ENCODE results near the gene QTRT2. TPM values are rescaled to one million over a fixed set of nuclear protein-coding genes. Genes with fewer than 3 reads are reported as not detected.

The QTRT2 gene
- polyA plus RNA-seq, 1 donor from 2014 or later, result 16.3 TPM

- H3K36me3 ChIP-seq (ENCODE audit: insufficient read depth, low read length), result peaks cover 7% of the 10 kb centered on the region
- H3K9ac ChIP-seq (ENCODE audit: low read length), result no peak overlapping the region
- no peaks in the 10 kb centered on the region for H3K9me2 ChIP-seq (ENCODE audit: insufficient read depth, low read length)
- H3K9me3 ChIP-seq (ENCODE audit: low read length), result no peaks in the 10 kb centered on the region
- H3K4me3 ChIP-seq (ENCODE audit: low read length), result no peak overlapping the region
- TF ChIP-seq TAF1 (IDR thresholded peaks at IDR 0.05; ENCODE audit: low read depth) (no peak), EP300 (conservative IDR thresholded peaks at IDR 0.05; ENCODE audit: poor library complexity, severe bottlenecking) (no peak), RAD21 (conservative IDR thresholded peaks at IDR 0.05) (no peak), MXI1 (conservative IDR thresholded peaks at IDR 0.05; ENCODE audit: poor library complexity, severe bottlenecking) (no peak), REST (IDR thresholded peaks at IDR 0.05; ENCODE audit: borderline replicate concordance) (no peak)
- H3K27me3 ChIP-seq (ENCODE audit: insufficient read depth, low read depth, low read length), result no peaks in the 10 kb centered on the region
- no peaks in the 10 kb centered on the region for H3F3A ChIP-seq (ENCODE audit: insufficient read depth, low read length, poor library complexity, severe bottlenecking)
- H2AFZ ChIP-seq (ENCODE audit: low read depth, low read length), result no peak overlapping the region
- H3K79me2 ChIP-seq (replicated peaks; ENCODE audit: insufficient read depth, low read length), result no peaks in the 10 kb centered on the region
- no peaks in the 10 kb centered on the region for H4K20me1 ChIP-seq (ENCODE audit: insufficient read depth)
- H3K27ac ChIP-seq (ENCODE audit: low read length), result no peak overlapping the region
- no peak overlapping the region for H3K4me2 ChIP-seq (ENCODE audit: low read length)
Measured at GRCh38 chr3:114079761-114080160, 23.2 kb downstream of the QTRT2 start.

GRCh38 chr3:114080201-114080600 lies 23.7 kb downstream of the QTRT2 start:
- Histone ChIP-seq H3K4me3 (ENCODE audit: low read length) (no peak overlapping the region), H3K4me2 (ENCODE audit: low read length) (no peak overlapping the region), H3K9me2 (ENCODE audit: insufficient read depth, low read length) (no peaks in the 10 kb centered on the region), H3K9ac (ENCODE audit: low read length) (no peak overlapping the region), H2AFZ (ENCODE audit: low read depth, low read length) (no peak overlapping the region), H3F3A (ENCODE audit: insufficient read depth, low read length, poor library complexity, severe bottlenecking) (no peaks in the 10 kb centered on the region), H4K20me1 (ENCODE audit: insufficient read depth) (no peaks in the 10 kb centered on the region), H3K27me3 (ENCODE audit: insufficient read depth, low read depth, low read length) (no peaks in the 10 kb centered on the region), H3K36me3 (ENCODE audit: insufficient read depth, low read length) (peaks cover 7% of the 10 kb centered on the region), H3K79me2 (replicated peaks; ENCODE audit: insufficient read depth, low read length) (no peaks in the 10 kb centered on the region), H3K9me3 (ENCODE audit: low read length) (no peaks in the 10 kb centered on the region), H3K27ac (ENCODE audit: low read length) (no peak overlapping the region)
- TF ChIP-seq POLR2AphosphoS5 (IDR thresholded peaks at IDR 0.05) (no peak), TAF1 (IDR thresholded peaks at IDR 0.05; ENCODE audit: low read depth) (no peak)

- Histone ChIP-seq H3K36me3 (ENCODE audit: insufficient read depth, low read length) (peaks cover 7% of the 10 kb centered on the region), H3K9me2 (ENCODE audit: insufficient read depth, low read length) (no peaks in the 10 kb centered on the region), H4K20me1 (ENCODE audit: insufficient read depth) (no peaks in the 10 kb centered on the region), H3K9ac (ENCODE audit: low read length) (no peak overlapping the region), H3K4me3 (ENCODE audit: low read length) (no peak overlapping the region), H3K4me2 (ENCODE audit: low read length) (no peak overlapping the region), H3K27ac (ENCODE audit: low read length) (no peak overlapping the region), H3F3A (ENCODE audit: insufficient read depth, low read length, poor library complexity, severe bottlenecking) (no peaks in the 10 kb centered on the region), H3K27me3 (ENCODE audit: insufficient read depth, low read depth, low read length) (no peaks in the 10 kb centered on the region), H3K9me3 (ENCODE audit: low read length) (no peaks in the 10 kb centered on the region), H2AFZ (ENCODE audit: low read depth, low read length) (no peak overlapping the region), H3K79me2 (replicated peaks; ENCODE audit: insufficient read depth, low read length) (no peaks in the 10 kb centered on the region)
- no peak for TF ChIP-seq RAD21 (conservative IDR thresholded peaks at IDR 0.05)
- no peak for TF ChIP-seq EP300 (conservative IDR thresholded peaks at IDR 0.05; ENCODE audit: poor library complexity, severe bottlenecking)
- no peak for TF ChIP-seq POLR2AphosphoS5 (IDR thresholded peaks at IDR 0.05)
- TF ChIP-seq REST (IDR thresholded peaks at IDR 0.05; ENCODE audit: borderline replicate concordance), result no peak
- no peak for TF ChIP-seq MXI1 (conservative IDR thresholded peaks at IDR 0.05; ENCODE audit: poor library complexity, severe bottlenecking)
- no peak for TF ChIP-seq CTCF (IDR thresholded peaks at IDR 0.05; ENCODE audit: poor library complexity, severe bottlenecking)
- no peak for TF ChIP-seq SMC3 (conservative IDR thresholded peaks at IDR 0.05; ENCODE audit: poor library complexity)
- no peak for TF ChIP-seq EZH2 (IDR thresholded peaks at IDR 0.05; ENCODE audit: borderline replicate concordance, insufficient read depth, low read length, poor library complexity, severe bottlenecking)
- no peak for TF ChIP-seq TAF1 (IDR thresholded peaks at IDR 0.05; ENCODE audit: low read depth)
Measured at GRCh38 chr3:114081037-114081436, 24.5 kb downstream of the QTRT2 start.
